Neural cell (in vitro differentiated cells): ENCODE results near the gene SYVN1.

Experiments used
- EP300 ChIP-seq: fragments of 450-650 bp; conservative IDR thresholded peaks from 2 replicates; pipeline ENCODE4 v1.6.1; 2014; ENCODE audit warnings: antibody characterized with exemption, mild to moderate bottlenecking, moderate library complexity; ENCODE audit not compliant: poor library complexity, severe bottlenecking
- EZH2 ChIP-seq: fragments of 200-600, 300-800 bp; shearing (Covaris generic), sonication (generic); IDR thresholded peaks from 2 replicates; pipeline ENCODE4 v1.6.1; 2014; ENCODE audit warnings: antibody characterized with exemption, low read length, borderline replicate concordance, mild to moderate bottlenecking; ENCODE audit not compliant: insufficient read depth, poor library complexity, severe bottlenecking
- MXI1 ChIP-seq: fragments of 450-650 bp; conservative IDR thresholded peaks from 2 replicates; pipeline ENCODE4 v1.6.1; 2014; ENCODE audit warnings: antibody characterized with exemption, mild to moderate bottlenecking; ENCODE audit not compliant: poor library complexity, severe bottlenecking
- POLR2AphosphoS5 ChIP-seq: IDR thresholded peaks from 2 replicates; pipeline ENCODE4 v1.6.1; 2012
- RAD21 ChIP-seq: fragments of 450-650 bp; conservative IDR thresholded peaks from 2 replicates; pipeline ENCODE4 v1.6.1; 2014; ENCODE audit warnings: antibody characterized with exemption, mild to moderate bottlenecking, moderate library complexity
- REST ChIP-seq: IDR thresholded peaks from 2 replicates; pipeline ENCODE4 v1.6.1; 2012; ENCODE audit warnings: borderline replicate concordance
- SMC3 ChIP-seq: fragments of 450-650 bp; conservative IDR thresholded peaks from 2 replicates; pipeline ENCODE4 v1.6.1; 2014; ENCODE audit warnings: antibody characterized with exemption, mild to moderate bottlenecking, moderate library complexity; ENCODE audit not compliant: poor library complexity
- TAF1 ChIP-seq: IDR thresholded peaks from 2 replicates; pipeline ENCODE4 v1.6.1; 2012; ENCODE audit warnings: low read depth
- TF ChIP-seq, protein P1 (sequence below): fragments of 450-650 bp; IDR thresholded peaks from 2 replicates; pipeline ENCODE4 v1.5.1; 2014; ENCODE audit warnings: antibody characterized with exemption, mild to moderate bottlenecking, moderate library complexity; ENCODE audit not compliant: poor library complexity, severe bottlenecking

- TF ChIP-seq, protein P1, sequence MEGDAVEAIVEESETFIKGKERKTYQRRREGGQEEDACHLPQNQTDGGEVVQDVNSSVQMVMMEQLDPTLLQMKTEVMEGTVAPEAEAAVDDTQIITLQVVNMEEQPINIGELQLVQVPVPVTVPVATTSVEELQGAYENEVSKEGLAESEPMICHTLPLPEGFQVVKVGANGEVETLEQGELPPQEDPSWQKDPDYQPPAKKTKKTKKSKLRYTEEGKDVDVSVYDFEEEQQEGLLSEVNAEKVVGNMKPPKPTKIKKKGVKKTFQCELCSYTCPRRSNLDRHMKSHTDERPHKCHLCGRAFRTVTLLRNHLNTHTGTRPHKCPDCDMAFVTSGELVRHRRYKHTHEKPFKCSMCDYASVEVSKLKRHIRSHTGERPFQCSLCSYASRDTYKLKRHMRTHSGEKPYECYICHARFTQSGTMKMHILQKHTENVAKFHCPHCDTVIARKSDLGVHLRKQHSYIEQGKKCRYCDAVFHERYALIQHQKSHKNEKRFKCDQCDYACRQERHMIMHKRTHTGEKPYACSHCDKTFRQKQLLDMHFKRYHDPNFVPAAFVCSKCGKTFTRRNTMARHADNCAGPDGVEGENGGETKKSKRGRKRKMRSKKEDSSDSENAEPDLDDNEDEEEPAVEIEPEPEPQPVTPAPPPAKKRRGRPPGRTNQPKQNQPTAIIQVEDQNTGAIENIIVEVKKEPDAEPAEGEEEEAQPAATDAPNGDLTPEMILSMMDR, result no peak
- TF ChIP-seq EP300 (no peak), POLR2AphosphoS5 (peak; percentile 28), REST (no peak), MXI1 (no peak), EZH2 (no peak), TAF1 (no peak), RAD21 (no peak), SMC3 (no peak)
Observed at GRCh38 chr11:65115361-65116082, 18.8 kb downstream of the SYVN1 start.
